GM21619 (cell line): Measurements from ENCODE around the gene AGBL1.

Source experiments
- ATAC-seq: cut with Tn5 transposase; IDR thresholded peaks from one replicate; pipeline ENCODE4 v1.9.1; 2021; ENCODE audit not compliant: unreplicated experiment

Gene AGBL1

GRCh38 chr15:86776145-86776544 is 696.5 kb downstream of the AGBL1 start:
- ATAC-seq = no peak

GRCh38 chr15:86796521-86796920 is 716.9 kb downstream of the AGBL1 start:
- no peak for ATAC-seq

GRCh38 chr15:86797135-86797534 is 717.5 kb downstream of the AGBL1 start:
- ATAC-seq = no peak

- no peak for ATAC-seq
Observed at GRCh38 chr15:86799226-86799625, 719.6 kb downstream of the AGBL1 start.

- no peak for ATAC-seq
Observed at GRCh38 chr15:86802244-86802643, 722.6 kb downstream of the AGBL1 start.

- no peak for ATAC-seq
Observed at GRCh38 chr15:86804406-86804805, 724.7 kb downstream of the AGBL1 start.

- no peak for ATAC-seq
Observed at GRCh38 chr15:86810329-86810728, 730.7 kb downstream of the AGBL1 start.

- ATAC-seq = no peak
Observed at GRCh38 chr15:86813892-86814291, 734.2 kb downstream of the AGBL1 start.

GRCh38 chr15:86829245-86829644 is 749.6 kb downstream of the AGBL1 start:
- no peak for ATAC-seq

- ATAC-seq = no peak
Observed at GRCh38 chr15:86830304-86830703, 750.6 kb downstream of the AGBL1 start.

GRCh38 chr15:86833595-86833994 is 753.9 kb downstream of the AGBL1 start:
- ATAC-seq = no peak

GRCh38 chr15:86834115-86834863 is 754.6 kb downstream of the AGBL1 start:
- ATAC-seq = no peak

- no peak for ATAC-seq
Observed at GRCh38 chr15:86837294-86838061, 757.8 kb downstream of the AGBL1 start.

- ATAC-seq = no peak
Observed at GRCh38 chr15:86839502-86839901, 759.8 kb downstream of the AGBL1 start.

GRCh38 chr15:86840996-86841395 is 761.3 kb downstream of the AGBL1 start:
- no peak for ATAC-seq

- ATAC-seq = no peak
Observed at GRCh38 chr15:86842199-86842598, 762.5 kb downstream of the AGBL1 start.

GRCh38 chr15:86846036-86846435 is 766.4 kb downstream of the AGBL1 start:
- no peak for ATAC-seq

- no peak for ATAC-seq
Observed at GRCh38 chr15:86849136-86849535, 769.5 kb downstream of the AGBL1 start.

- ATAC-seq = no peak
Observed at GRCh38 chr15:86849558-86850285, 770.1 kb downstream of the AGBL1 start.

GRCh38 chr15:86850939-86851338 is 771.3 kb downstream of the AGBL1 start:
- ATAC-seq = no peak

GRCh38 chr15:86852741-86853140 is 773.1 kb downstream of the AGBL1 start:
- ATAC-seq = no peak

GRCh38 chr15:86854176-86854575 is 774.5 kb downstream of the AGBL1 start:
- no peak for ATAC-seq
